Renal pelvis (tissue), 4 donors: ENCODE results near the gene MGAT1. TPM values are rescaled to one million over a fixed set of nuclear protein-coding genes. Genes with fewer than 3 reads are reported as not detected.

Experiments used
- DNase-seq: peaks from one replicate; pipeline ENCODE4 v3.0.0-alpha.2; 2013
- polyA plus RNA-seq, 3 donors: library from polyadenylated mRNA; unstranded; fragments of 120-200 nt; gene quantifications; one replicate each; pipeline ENCODE4 v1.2.1, GENCODE V29; 2013; ENCODE audit not compliant: insufficient read length in 3 of 3

The MGAT1 gene
- polyA plus RNA-seq, 3 donors, result 79.0 to 89.7 (median 89.1) TPM

- no peak for DNase-seq
Observed at GRCh38 chr5:180809403-180810209, 7.0 kb upstream of the MGAT1 start.

- no peak for DNase-seq
Observed at GRCh38 chr5:180808461-180809000, 5.9 kb upstream of the MGAT1 start.

DNA sequence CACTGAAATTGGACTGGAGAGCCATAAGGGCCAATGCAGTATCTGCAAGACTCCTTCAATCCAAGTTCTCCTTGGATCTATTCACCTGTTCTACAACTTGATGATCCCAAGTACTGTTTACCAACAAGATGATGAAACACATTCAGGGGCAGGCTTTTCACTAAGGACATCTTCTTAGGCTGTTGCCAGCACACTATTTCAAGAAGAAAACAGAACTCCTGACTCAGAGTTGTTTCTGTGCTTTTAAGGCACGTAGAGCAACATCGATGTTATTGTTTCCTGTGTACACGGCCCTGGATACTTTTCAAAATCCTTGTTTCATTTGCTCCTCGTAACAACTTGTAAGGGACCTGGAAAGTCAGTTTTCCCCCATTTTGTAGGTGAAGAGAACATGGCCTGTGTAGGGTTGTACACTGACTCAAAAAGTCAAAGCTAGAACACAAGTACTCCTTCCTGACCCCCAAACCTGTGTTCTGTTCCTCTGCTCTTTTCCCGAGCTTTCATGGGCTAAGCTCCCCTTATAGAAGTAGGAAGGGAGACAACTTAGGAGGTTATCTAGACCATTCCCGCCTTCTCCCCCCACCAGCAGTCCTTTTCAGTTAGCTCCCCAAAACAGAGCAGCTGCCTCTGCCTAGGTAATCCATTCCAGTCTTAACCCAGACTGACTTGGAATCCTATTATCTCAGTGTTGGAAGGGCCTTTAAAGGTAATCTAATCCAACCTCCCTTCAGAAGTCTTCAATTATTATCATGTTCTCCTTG, 5.2 kb upstream of the MGAT1 start:
- DNase-seq, result no peak

- DNase-seq, result no peak
Observed at GRCh38 chr5:180807046-180807445, 4.4 kb upstream of the MGAT1 start.

DNA sequence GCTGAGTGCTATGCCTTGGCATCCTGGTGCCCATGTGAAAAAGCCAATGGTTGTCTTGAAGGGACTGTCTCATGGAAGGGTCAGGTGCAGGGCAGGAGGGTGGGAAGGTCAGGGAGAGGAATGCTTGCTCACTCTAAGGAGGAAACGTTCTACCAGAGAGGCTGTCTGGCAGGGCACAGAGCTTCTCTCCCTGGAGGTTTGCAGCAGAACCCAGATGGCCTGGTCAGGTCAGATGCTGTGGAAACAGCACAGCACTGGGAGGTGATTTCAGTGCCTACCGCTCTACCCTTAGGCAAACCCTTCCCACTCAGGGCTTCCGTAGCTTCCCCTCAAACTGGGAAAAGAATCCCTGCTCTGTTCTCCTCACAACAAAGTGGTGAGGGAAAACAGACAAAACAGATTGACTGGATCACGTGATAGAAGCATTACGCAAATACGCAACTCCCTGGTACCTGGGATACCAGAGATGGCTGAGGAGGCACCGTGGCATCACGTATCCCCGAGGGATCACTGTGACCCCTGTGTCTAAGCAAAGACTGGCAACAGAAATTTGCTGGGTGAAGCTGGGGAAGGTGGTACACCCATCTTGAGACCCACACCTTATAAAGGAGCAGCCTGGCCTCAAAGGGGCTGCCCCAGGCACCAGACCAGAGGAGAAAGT, 3.9 kb upstream of the MGAT1 start:
- DNase-seq, result no peak

DNA sequence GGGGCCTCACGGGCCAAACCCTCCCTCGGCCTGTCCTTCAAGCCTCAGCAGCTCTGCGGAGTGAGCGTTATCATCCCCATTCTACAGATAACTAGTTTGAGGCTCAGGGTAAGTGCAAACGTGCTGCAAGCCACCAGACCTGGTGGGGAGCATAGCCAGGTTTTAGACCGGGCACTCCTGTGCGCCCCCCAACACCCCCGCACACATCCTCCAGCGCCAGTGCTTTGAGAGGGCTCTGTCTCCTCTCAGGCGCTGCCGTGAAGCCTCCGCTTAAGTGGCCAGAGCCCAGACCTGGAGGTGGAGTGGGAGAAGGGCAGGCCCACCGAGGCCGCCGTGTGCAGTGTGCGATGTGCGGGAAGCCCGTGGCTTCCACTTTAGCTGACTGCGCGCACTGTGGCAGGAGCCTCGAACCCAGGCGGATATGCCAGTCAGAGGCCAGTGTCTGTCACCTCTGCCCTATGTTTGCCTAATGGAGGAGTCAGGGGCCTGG, 1.6 kb upstream of the MGAT1 start:
- no peak for DNase-seq

GRCh38 chr5:180803181-180804128, 849 bp upstream of the MGAT1 start:
- DNase-seq, result no peak

DNA sequence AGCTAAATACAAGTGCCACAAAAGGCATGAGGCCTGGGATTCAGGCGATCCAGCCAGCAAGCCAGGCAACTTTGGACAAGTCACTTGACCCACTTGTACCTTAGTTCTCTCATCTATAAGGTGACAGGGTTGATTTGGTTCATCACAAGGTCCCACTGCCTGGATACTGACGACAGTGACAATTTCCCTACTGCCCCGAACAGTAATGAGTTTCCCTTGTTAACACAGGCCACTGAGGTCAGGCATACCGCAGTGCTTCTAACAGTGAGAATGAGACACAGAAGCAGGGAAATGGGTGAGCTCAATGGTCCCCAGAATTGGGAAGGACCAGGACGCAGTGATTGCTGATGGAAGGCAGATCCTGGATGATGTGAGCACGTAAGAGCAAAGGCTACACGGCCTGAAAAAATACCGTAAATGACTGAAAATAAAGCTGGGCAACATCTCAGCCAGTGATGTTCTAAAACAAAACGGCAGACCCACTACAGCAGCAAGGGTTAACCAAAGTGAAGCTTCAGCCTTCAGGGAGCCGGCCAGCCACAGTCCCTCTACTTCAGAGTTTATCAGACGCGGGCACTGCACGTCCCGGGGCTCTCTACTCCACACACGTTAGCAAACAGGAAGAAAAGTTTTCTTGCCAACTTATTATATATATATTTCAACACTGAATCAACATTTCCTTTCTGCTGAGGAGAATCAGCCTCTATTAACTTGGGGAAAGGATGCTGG, 846 bp downstream of the MGAT1 start:
- DNase-seq, result no peak

- DNase-seq, result no peak
Observed at GRCh38 chr5:180799902-180800801, 2.5 kb downstream of the MGAT1 start.

GRCh38 chr5:180799194-180799593, 3.4 kb downstream of the MGAT1 start:
- DNase-seq, result no peak

- DNase-seq, result no peak
Observed at GRCh38 chr5:180798193-180798592, 4.4 kb downstream of the MGAT1 start.

DNA sequence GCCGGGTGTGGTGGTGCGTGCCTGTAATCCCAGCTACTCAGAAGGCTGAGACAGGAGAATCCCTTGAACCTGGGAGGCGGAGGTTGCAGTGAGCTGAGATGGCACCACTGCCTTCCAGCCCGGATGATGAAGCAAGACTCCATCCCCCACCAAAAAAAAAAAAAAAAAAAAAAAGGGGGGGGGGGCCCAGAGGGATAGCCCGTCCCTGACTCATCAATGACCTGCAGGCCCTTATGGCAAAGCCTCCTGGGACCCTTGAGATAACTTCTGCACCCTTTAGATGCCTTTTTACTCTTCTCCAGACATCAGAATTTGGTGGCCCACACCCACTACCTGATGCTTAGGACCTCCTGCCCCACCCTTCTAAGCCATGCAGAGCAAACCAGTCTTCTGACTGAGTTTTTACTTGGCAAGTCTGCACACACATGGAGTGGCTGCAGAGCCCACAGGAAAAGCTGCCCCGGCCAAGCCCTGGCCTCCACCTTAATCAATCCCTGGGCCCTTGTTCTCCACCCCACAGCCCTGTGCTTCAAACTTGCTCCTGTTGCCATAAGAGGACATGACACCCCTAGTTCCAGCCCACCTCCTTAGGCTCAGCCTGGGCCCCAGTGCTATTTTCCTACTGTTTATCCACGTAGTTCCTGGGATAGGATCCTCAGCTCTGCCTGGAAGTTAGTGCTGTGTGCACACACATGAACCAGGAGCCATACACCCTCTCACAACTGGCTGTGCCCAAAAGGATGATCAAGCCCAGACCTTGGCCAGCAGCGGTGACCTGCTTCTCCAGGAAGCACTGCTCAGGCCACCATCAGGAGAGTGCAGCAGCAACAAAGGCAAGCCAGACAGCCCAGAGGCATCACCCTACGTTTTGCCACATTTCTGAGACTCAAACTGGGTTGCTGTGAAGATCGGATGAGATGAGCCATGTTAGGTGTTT, 5.1 kb downstream of the MGAT1 start:
- DNase-seq, result no peak

- no peak for DNase-seq
Observed at GRCh38 chr5:180795771-180796313, 6.8 kb downstream of the MGAT1 start.

- no peak for DNase-seq
Observed at GRCh38 chr5:180792965-180793287, 9.7 kb downstream of the MGAT1 start.

DNA sequence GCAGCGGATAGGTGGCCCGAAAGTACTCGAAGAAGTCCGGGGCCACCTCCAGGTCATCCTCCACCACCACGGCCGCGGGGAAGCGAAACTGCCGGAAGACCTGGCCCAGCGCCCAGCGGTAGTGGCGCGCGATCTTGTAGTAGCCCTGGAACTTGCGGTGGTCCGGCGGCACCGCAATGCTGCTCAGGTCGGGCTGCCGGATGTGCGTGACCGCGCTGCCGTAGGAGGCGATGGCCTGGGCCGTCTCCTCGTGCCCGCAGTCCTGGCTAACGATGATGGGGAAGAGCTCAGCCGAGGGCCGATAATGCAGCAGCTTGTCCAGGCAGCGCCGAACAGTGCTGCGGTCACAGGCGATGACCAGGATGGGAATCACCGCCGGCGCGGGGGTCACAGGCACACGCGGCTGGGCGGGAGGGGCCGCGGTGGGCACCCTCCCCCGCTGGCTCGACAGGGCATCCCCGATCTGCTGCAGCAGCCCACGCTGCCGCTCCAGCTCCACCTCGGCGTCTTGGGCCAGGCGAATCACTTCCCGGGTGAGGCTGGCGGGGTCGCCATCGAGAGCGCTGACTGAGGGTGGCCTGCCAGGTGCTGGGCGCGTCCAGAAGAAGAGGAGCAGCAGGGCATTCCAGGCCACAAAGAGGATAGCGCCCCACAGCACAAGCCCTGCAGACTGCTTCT, 10.2 kb downstream of the MGAT1 start:
- DNase-seq, result no peak

DNA sequence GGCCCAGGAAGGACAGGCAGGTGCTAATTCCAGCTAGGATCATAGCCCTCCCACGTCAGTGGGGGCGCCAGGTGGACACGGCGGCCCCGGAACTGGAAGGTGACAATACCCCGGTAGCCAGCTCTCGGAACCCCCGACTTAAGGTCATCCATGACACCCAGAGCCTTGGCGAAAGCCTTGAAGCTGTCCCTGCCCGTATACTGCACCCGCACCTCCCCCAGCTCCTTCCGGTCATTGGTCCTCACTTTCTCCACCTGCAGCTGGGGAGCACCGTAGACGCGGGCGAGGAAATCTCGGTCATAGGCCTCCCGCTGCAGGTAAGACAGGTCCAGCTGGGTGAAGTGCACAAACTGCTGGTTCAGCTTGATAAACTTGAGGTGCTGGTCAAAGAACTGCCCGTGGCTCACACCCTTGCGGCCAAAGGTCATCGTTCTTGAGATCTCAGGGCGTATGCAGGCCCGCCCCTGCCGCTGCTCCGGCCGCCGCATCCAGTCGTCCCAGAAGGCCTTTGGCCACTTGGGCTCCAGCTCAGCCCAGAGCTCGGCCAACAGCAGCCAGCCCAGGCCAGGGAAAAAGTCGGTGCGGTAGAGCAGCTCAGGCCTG, 10.9 kb downstream of the MGAT1 start:
- no peak for DNase-seq

- no peak for DNase-seq
Observed at GRCh38 chr5:180790524-180790923, 12.1 kb downstream of the MGAT1 start.
